Lower leg skin (tissue), 4 donors: ENCODE data around the gene MUC3A. TPM values are rescaled to one million over a fixed set of nuclear protein-coding genes. Genes with fewer than 3 reads are reported as not detected.

Source experiments
- DNase-seq, 2 donors: peaks; one replicate each; pipeline ENCODE4 v3.0.0-alpha.2; 2019; ENCODE audit warnings: low spot score in 2 of 2
- H3K4me3 ChIP-seq: fragments of 200-600 bp; sonication (generic); 2 replicates; pipeline ENCODE4 v1.5.1; 2017; ENCODE audit warnings: mild to moderate bottlenecking, low read depth; ENCODE audit not compliant: poor library complexity, severe bottlenecking
- CTCF ChIP-seq, 3 donors: fragments of 450-650 bp; IDR thresholded peaks; one replicate each; pipeline ENCODE4 v1.5.1; 2016; ENCODE audit warnings: antibody characterized with exemption in 3 of 3, mild to moderate bottlenecking in 3 of 3, moderate library complexity in 2 of 3
- POLR2A ChIP-seq, 2 donors: fragments of 450-650 bp; IDR thresholded peaks; one replicate each; pipeline ENCODE4 v1.6.1; 2016 to 2017; ENCODE audit warnings: antibody characterized with exemption in 2 of 2, mild to moderate bottlenecking in 1 of 2, moderate library complexity in 1 of 2
- WGBS, 2 donors: methylation state at CpG; one replicate each; pipeline ENCODE4 v1.1.5; 2018; 5-methylcytosine and 5-hydroxymethylcytosine counted together
- intact Hi-C: fragments of 100-400 bp; cut with DNase I; formaldehyde crosslinking; loops from one replicate; pipeline ENCODE4 v1.15.0; 2023; ENCODE audit warnings: low total_unique reads
- total RNA-seq, 4 donors: library from RNA; depleted of rRNA; stranded (reverse); fragments of >200 nt; gene quantifications; one replicate each; pipeline ENCODE4 v1.1.0, GENCODE V29; 2016

MUC3A gene
- total RNA-seq, 4 donors from 2014 or later = 0.03 to 0.67 (median 0.12) TPM; not detected in 1

- TF ChIP-seq CTCF (IDR thresholded peaks at IDR 0.05) (no peak), POLR2A (IDR thresholded peaks at IDR 0.05) (no peak)
- intact Hi-C loops = no loop called here
- H3K4me3 ChIP-seq = no peak overlapping the region
- DNase-seq = no peak
- WGBS, 2 donors = 49 to 54% methylated on average over 2 of the region's 2 CpGs
Measured at GRCh38 chr7:100952641-100953040, 3.3 kb downstream of the MUC3A start.

DNA sequence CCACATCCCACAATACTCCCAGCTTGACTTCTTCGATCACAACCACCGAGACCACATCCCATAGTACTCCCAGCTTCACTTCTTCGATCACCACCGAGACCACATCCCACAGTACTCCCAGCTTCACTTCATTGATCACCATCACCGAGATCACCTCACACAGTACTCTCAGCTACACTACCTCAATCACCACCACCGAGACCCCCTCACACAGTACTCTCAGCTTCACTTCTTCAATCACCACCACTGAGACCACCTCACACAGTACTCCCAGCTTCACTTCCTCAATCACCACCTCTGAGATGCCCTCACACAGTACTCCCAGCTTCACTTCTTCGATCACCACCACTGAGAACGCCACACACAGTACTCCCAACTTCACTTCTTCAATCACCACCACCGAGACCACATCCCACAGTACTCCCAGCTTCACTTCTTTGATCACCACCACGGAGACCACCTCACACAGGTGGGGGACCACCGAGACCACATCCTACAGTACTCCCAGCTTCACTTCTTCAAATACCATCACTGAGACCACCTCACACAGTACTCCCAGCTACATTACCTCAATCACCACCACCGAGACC, 8.6 kb downstream of the MUC3A start:
- no peak overlapping the region for H3K4me3 ChIP-seq
- 60 to 65% methylated on average over 12 of the region's 12 CpGs for whole genome bisulfite sequencing, 2 donors
- TF ChIP-seq CTCF (IDR thresholded peaks at IDR 0.05) (no peak), POLR2A (IDR thresholded peaks at IDR 0.05) (no peak)
- intact Hi-C loops = no loop called here
- DNase-seq = no peak

- TF ChIP-seq POLR2A (IDR thresholded peaks at IDR 0.05) (no peak), CTCF (IDR thresholded peaks at IDR 0.05) (no peak)
Measured at GRCh38 chr7:100959894-100960293, 10.6 kb downstream of the MUC3A start.

DNA sequence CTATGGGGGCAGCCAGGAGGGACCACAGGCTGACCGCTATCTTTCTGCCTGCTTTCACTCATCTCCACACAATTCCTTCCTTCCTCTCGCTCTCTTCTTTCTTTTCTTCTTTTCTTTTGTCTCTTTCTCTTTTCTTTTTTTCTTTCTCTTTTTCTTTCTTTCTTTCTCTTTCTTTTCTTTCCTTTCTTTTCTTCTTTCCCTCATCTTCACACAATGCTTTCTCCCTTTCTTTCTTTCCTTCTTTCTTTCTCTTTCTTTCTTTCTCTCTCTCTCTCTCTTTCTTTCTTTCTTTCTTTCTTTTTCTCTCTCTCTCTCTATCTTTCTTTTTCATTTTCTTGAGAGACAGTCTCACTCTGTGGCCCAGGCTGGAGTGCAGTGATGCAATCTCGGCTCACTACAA, 13.2 kb downstream of the MUC3A start:
- intact Hi-C loops = no loop called here
- 82 to 83% methylated on average over 3 of the region's 3 CpGs for WGBS, 2 donors
- no peak overlapping the region for H3K4me3 ChIP-seq
- no peak for TF ChIP-seq POLR2A (IDR thresholded peaks at IDR 0.05)
- TF ChIP-seq CTCF (IDR thresholded peaks at IDR 0.05) = no peak
- DNase-seq = no peak

More at GRCh38 chr7:100959894-100960293, 10.6 kb downstream of the MUC3A start:
- intact Hi-C loops = no loop called here
- no peak overlapping the region for H3K4me3 ChIP-seq
- WGBS, 2 donors = 59 to 62% methylated on average over 2 of the region's 2 CpGs
- no peak for DNase-seq

DNA sequence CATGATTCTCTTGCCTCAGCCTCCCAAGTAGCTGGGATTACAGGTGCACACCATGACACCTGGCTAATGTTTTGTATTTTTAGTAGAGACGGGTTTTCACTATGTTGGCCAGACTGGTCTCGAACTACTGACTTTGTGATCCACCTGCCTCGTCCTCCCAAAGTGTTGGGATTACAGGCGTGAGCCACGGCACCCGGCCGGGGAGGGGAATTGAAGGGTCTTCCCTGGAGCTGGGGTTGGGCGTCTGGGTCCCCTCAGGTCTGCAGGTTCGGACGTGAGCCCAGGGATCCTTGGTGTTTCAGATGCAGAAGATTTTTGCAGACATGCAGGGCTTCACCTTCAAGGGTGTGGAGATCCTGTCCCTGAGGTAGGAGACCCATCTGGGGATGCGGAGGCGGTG, 14.1 kb downstream of the MUC3A start:
- TF ChIP-seq POLR2A (IDR thresholded peaks at IDR 0.05) = no peak
- TF ChIP-seq CTCF (IDR thresholded peaks at IDR 0.05) = no peak
- no peak for DNase-seq
- H3K4me3 ChIP-seq = no peak overlapping the region
- 71 to 76% methylated on average over 12 of the region's 12 CpGs for WGBS, 2 donors
- intact Hi-C loops = no loop called here

GRCh38 chr7:100963874-100964273, 14.5 kb downstream of the MUC3A start:
- no peak overlapping the region for H3K4me3 ChIP-seq
- no peak for DNase-seq
- TF ChIP-seq CTCF (IDR thresholded peaks at IDR 0.05) = no peak
- 76 to 77% methylated on average over 8 of the region's 8 CpGs for WGBS, 2 donors
- intact Hi-C loops = no loop called here
